GM21367 (cell line): Measurements from ENCODE around the gene CHMP2A.
A peak's percentile ranks its signal among the peaks of the same experiment; 100 is the strongest.
"Not testable (repeated sequence)": the region's sequence is repeated elsewhere in the genome, so short reads cannot be mapped to it uniquely, and the experiment has no call there.

Experiments used
- ATAC-seq: cut with Tn5 transposase; IDR thresholded peaks from one replicate; pipeline ENCODE4 v1.9.1; 2021; ENCODE audit not compliant: unreplicated experiment

The CHMP2A gene

DNA sequence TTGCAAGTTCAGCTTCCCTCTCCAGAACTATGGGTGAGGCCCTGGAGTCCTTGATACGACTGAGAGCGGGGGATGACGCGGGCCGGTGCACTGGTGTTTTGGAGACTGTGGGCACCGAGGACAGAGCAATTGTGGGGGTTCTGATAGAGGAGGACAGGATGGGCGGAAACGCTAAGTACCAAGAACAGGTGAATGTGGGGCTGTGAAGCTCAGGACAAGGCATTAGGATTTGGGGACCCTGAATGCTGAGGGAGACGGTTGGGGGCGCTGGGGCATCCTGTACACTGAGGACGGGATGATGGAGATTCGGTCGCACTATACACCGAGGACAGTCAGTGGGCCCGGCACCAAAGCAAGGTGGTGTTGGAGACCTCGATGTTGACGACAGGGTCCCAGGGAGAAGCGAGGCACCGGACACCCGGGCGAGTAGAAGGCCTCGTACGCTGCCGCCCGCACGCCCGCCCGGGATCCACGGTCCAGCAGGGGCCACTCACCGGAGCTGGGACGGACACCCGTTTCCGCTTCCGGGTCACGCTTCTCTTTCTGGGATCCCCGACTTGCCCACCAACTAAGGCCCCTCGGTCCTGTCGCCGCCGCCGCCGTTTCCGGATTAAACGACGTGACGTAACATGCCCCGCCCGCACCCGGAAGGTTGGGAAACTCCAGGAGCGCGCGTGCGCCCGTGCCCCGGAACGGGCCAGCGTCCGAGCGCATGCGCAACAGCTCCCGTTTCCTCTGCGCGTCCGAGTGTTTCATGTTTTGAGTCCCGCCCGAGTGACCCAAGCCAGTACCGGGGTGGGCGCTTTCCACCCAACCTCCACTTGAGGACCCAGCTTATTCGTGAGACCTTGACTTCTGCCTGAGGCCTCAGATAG is at the start of gene CHMP2A:
TSS of gene CHMP2A (minus strand) at position 612 of the 875 bp plus-strand sequence. CDS start 893 bp downstream, outside the sequence.
- no peak for ATAC-seq

DNA sequence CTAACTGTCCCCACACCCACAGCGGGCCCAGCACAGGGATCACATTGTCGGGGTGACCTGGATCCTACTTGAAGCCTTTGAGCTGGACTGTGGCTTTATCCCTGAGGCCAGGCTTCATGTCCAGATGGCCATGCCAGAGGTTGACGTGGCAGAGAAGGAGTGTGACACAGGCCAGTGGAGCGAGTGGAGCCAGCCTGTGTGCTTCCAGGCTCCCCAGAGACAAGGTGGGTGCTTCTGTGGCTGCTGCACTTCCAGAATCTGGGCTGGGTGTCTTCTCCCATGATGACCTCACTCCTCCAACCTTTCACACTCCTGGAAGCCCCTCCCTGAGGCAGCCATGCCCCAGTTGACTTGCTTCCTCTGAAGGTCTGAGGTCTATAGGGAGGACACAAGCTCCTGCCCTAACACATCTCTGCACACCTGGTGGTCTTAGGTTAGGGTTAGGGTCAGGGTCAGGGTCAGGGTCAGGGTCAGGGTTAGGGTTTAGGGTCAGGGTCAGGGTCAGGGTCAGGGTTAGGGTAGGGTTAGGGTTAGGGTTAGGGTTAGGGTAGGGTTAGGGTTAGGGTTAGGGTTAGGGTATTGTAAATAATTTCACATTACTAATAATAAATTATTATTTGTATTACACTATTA is 31.3 kb upstream of the CHMP2A start:
- ATAC-seq: no peak

DNA sequence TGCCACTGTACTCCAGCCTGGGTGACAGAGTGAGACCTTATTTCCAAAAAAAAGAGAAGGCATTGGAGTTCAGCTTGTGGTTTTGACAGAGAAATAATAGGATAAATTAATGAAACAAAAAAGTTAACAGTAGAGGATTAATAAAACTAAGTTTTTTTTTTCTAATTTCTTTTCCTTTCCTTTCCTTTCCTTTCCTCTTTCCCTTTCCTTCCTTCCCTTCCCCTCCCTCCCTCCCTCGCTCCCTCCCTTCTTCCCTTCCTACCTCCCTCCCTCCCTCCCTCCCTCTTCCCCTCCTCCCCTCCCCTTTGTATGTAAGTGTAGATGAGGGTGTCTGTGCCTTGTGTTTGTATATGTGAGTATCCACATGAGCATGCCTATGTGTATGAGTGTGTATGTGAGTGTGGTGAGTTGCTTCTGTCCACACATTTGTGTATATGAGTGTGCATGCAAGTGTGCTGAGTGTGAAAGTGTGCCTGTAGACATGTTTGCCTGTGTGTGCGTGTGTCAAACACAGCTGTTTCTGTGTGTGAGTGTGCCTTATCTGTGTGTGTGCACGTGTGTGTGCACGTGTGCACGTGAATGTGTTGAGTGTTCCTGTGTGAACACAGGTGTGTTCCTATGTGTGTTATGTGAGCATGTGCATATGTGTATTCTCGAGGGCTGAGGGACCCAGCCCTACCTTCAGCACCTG is 30.7 kb upstream of the CHMP2A start:
- ATAC-seq: no peak

DNA sequence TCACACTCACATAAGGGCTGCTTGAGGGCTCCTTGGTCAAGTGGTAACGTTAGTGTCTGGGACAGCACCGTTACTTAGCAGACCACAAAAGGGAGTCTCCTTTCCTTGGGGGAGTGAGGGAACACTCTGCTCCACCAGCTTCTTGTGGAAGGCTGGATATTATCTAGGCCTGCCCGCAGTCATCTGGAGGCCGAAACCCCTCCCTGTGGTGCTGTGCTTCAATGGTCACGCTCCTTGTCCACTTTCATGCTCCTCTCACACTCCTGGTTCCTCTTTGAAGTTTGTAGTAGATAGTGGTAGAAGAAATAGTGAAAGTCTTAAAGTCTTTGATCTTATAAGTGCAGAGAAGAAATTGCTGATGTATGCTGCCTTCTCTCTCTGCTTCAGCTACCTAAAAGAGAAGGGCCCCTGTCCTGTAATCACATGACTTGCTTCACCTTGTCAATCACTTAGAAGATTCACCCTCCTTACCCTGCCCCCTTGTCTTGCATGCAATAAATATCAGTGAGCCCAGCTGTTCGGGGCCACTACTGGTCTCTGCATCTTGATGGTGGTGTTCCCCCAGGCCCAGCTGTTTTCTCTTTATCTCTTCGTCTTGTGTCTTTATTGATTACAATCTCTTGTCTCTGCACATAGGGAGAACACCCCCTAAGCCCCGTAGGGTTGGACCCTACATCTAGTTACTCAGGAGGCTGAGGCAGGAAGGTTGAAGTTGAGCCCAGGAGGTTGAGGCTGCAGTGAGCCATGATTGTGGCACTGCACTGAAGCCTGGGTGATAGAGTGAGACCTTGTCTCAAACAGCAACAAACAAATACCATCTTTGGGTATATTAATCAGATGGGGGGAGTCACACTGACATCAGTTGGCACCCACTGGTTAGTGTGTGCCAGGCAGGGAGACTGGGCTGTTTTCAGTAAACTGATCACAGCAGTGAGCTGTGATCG is 29.9 kb upstream of the CHMP2A start:
- ATAC-seq: no peak

DNA sequence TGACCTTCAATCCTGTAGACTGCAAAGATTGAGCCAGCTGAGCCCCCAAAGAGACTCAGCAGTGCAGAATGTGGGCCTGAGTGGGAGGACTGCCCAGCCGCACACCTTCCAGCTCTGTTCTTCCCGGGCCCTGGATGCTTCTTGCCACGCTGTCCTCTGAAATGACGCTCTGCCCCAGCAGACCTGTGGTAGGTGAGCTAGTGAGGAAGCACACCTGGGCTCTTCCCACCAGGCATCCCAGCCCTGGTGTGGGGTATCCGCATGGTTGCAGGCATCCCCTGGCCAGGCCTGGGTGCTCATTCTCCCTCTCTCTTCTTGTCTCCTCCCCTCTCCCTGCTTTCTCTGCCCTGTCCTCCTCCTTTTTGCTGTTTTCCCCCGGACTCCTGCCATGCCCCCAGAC is 28.1 kb upstream of the CHMP2A start:
- no peak for ATAC-seq

DNA sequence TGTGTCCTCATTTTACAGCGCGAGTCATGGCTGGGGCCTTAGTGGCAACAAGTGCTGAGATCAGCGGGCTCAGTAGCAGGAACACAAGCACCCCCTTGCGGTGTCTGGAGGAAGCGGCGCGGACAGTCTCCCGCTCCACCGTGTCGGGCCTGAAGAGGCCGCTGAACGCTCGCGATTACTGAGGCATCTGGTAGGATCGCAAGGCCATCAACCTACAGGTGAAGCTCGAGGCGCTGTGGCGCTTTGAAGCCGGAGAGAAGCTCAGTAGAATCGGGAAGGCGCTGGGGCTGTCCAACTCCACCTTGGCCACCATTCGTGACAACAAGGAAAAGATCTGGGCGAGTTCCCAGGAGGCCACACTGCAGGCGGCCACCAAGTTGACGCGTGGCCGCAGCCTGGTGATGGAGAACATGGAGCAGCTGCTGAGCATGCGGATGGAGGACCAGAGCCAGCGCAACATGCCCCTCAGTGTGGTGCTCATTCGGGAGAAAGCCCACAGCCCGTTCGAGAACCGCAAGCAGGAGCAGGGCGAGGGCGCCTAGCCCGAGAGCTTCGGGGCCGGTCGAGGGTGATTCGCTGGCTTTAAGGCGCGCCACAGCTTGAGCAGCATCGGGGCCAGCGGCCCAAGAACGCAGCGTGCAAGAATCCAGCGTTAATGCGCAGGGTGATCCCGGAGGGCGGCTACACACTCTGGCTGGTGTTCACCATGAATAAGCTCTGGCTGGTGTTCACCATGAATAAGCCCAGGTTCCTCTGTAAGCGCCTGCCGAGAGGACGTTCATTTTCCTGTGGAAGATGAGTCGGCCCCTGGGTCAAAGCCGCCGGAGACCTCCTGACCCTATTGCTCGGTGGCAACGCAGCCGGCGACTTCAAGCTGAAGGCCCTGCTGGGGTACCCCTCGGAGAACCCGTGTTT is 26.6 kb upstream of the CHMP2A start:
- ATAC-seq: peak; percentile 57

DNA sequence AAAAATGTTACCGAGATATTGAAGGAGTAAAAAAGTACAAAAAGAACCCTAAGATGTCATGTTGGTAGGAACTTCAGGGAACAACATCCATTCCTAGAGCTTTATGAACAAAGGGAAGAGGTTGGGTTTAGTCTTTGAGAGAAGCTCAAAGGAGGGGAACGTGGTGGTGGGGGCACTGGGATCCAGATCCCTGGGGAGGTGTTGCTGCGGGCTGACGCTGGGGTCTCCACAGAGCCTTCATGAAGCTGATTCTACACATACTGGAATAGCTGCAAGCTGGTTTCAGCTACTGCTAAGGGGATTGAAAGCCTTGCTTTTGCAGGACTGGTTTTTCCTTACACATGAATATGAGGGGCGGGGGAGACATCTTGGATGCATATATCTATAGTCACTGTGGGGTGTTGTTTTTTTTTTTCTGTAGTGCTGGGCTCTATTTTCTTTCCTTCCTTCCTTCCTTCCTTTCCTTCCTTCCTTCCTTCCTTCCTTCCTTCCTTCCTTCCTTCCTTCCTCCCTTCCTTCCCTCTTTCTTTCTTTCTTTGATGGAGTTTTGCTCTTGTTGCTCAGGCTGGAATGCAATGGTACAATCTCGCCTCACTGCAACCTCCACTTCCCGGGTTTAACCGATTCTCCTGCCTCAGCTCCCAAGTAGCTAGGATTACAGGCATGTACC is 24.7 kb upstream of the CHMP2A start:
- no peak for ATAC-seq

DNA sequence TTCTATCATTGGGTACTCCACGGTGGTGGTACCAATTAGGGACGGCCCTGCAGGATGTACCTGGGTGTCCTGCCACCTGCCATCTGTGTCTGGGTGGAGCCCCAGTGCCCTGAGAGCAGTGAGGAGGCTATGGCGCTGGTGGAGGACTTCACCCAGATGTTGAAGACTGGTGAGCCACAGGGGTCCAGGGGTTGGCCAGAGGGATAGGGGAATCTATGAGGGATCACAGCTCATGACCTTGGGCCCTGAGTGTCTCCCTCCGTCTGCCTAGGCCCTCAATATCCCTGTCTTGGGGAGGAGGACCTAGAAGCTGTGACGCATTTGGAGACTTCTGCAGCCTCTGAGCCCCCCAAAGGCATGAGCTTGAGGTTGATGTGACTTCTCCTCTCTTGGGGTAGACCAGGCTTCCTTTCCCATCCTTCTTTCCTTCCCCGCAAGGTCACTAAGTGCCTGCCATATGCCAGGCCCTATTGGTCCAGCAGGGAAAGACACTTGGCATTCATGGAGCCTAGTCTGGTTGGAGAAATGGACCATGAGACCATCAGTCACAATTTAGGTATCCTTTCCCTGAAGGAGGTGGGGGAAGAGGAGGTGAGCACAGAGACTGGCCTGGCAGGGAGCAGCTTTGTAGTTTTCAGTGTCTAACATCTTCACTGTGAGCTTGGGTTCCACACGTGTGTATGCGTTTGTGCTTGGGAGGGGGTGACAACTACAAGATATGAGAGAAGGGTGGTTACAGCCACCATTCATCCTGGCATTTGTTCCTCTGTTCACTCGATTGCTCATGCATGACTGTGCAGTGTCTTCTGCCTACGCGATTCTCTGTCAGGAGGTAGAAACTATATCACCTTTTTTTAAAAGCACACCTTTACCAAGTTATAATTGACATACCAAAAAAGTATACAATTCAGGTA is 23.4 kb upstream of the CHMP2A start:
- ATAC-seq: no peak

DNA sequence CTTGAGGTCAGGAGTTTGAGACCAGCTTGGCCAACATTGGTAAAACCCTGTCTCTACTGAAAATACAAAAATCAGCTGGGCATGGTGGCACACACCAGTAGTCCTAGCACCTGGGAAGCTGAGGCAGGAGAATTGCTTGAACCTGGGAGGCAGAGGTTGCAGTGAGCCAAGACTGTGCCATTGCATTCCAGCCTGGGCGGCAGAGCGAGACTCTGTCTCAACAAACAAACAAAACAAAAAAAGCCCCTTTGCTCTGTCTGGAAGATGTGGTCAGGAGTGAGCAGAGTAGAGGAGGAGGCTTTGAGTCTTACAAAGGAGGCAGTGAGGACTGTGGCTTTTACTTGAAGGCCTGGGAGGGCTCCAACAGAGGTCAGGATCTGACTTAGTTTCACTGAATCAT is 22.7 kb upstream of the CHMP2A start:
- ATAC-seq: not testable (repeated sequence)

DNA sequence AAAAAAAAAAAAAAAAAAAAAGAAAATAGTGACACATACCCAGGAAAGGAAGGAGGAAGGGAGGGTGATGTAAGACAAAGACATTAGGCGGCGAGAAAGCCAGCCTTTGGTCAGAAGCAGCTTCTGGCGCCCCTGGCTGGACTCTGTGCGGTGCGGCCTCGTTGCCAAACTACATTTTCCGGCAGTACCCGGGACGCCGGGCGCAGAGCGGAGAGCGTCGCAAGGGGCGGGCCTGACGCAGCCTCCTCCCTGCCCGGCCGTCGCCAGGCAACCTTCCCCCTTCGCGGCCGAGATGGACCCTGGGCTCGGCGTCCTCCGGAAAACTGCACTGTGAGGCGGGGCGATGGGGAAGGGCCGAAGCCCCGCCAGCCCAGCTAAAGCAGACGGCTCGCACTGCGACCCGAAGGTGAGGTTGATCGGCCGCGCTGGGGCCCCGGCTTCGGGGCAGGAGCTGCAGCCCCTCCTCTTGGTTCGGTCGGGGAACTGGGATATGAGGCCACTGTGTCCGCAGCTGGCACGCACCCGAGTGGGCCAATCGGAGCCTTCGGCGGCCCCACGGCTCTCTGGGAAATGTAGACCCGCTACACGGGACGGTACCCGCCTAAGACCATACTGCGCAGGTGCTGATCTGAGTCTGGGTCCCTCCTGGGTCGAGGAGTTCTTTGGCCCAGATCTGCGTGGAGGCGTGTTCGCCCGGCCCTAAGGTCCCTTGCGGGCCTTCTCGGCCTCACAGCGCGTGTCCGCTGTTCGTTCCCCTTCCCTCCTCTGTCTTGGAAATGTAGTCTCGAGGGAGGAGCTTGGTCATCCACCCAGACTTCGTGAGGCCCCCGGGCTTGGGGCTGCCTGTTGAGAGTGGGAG is 20.5 kb upstream of the CHMP2A start:
- peak; percentile 36 for ATAC-seq

DNA sequence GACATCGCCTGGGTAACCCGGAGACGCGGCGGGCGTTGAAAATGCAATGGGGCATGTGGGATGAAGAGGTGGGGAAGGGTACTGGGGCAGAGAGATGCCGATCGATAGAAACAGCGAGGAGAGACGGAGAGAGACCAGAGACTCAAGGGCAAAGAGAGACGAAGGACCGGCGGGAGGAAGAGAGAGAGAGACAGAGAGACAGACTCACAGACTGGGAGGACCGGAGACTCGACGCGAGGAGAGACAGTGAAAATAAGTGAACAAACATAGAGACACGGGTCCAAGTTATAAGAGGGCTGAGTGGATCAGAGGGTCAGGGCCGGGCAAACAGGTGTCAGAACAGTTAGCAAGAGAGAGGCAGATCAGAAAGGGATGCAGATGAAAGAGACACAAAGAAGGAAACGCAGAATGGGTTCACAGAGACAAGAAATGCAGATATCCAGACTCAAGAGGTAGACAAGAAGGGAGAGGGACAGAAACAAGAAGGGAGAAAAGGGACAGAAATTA is 18.8 kb upstream of the CHMP2A start:
- no peak for ATAC-seq

DNA sequence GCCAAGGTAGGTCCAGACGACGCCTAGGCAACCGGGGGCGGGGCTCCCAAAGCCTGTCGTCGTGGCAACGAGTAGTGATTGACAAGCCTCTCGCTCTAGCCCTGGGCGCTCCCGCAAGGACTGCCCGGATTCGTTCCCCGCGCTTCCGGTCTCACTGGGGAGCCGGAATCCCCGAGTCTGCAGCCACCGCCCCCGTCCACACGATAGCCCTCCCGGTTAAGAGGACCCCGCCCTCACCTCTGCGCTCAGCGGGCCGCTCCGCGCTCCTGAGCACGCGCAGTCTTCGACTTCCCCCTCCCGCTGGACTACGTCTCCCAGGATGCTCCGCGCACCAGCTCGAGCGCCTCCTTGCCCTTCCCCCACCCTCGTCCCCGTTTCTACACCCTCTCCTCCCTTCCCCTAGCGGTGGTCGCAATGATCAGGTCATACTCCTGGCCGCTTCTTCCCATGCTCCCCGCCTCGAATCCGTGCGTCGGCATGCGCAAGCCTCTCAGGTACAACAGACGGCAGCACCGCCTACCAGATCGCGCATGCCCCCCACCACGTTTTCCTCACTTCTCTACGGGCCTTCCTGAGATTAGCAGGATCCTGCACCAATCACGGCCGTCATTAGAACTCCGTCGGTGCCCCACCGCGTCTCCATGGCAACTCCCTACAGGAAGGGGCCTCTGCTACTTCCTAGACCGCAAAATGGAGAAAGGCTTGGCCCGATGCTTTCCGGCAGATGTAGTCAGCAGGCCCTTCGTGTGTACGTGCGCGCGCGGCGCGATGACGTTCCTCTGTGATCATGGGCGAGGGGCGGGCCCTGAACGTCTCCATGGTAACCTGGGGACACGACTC is 18.1 kb upstream of the CHMP2A start, which contains the start of gene MZF1:
TSS of gene MZF1 (minus strand) at position 518 of the 840 bp plus-strand sequence. CDS start 1,946 bp downstream, outside the sequence.
- ATAC-seq: peak; percentile 37

DNA sequence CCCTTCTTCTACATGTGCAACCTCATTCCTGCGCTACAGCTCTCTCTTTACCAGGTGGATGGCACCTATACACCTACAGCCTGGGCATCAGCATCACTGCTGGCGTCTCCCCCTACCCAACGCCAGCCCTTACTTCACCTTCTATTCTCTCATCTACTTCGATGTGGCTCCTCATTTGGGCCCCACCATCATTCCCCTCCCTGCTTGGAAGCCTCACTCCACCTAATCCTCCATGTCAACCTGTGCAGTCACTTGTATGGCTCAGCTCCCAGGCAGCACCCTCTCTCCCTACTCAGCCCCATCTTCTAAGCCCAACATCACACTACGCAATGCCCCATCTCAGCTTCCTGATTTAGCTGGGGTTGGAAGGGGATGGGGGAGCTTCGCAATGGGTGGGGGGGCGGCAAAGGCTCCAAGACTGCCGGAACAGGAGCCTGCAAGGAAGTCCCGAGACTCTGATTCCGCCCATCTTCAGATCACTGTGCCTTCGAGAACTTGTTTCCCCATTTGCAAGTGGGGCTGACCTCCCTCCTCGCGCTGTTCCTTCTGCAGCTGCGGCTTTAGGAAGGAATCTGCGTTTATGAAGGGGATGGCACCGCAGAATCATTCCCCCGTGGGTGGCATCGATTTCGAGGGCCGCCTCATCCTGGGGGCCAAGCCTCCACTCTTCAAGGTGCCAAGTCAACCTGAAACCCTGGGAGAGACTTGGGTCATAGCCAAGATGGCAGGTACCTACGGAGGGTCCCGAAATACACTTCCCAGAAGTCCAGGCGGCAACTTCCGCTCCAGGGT is 17.3 kb upstream of the CHMP2A start:
- no peak for ATAC-seq

DNA sequence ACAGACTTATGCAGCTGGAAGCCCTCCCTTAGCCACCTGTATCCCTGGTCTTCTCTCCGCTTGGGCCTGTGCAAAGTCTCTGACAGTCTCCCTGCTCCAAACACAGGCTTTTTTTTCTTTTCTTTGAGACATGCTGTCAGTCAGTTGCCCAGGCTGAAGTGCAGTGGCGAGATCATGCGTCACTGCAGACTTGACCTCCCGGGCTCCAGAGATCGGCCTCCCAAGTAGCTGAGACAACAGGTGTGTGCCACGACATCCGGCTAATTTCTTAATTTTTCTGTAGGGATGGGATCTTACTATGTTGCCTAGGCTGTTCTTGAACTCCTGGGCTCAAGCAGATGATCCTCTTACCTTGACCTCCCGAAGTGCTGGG is 16.7 kb upstream of the CHMP2A start:
- ATAC-seq: no peak
